Measurements from ENCODE around the gene EIF4G1.
"Not testable (repeated sequence)": the region's sequence is repeated elsewhere in the genome, so short reads cannot be mapped to it uniquely, and the experiment has no call there.

EIF4G1 gene, protein sequence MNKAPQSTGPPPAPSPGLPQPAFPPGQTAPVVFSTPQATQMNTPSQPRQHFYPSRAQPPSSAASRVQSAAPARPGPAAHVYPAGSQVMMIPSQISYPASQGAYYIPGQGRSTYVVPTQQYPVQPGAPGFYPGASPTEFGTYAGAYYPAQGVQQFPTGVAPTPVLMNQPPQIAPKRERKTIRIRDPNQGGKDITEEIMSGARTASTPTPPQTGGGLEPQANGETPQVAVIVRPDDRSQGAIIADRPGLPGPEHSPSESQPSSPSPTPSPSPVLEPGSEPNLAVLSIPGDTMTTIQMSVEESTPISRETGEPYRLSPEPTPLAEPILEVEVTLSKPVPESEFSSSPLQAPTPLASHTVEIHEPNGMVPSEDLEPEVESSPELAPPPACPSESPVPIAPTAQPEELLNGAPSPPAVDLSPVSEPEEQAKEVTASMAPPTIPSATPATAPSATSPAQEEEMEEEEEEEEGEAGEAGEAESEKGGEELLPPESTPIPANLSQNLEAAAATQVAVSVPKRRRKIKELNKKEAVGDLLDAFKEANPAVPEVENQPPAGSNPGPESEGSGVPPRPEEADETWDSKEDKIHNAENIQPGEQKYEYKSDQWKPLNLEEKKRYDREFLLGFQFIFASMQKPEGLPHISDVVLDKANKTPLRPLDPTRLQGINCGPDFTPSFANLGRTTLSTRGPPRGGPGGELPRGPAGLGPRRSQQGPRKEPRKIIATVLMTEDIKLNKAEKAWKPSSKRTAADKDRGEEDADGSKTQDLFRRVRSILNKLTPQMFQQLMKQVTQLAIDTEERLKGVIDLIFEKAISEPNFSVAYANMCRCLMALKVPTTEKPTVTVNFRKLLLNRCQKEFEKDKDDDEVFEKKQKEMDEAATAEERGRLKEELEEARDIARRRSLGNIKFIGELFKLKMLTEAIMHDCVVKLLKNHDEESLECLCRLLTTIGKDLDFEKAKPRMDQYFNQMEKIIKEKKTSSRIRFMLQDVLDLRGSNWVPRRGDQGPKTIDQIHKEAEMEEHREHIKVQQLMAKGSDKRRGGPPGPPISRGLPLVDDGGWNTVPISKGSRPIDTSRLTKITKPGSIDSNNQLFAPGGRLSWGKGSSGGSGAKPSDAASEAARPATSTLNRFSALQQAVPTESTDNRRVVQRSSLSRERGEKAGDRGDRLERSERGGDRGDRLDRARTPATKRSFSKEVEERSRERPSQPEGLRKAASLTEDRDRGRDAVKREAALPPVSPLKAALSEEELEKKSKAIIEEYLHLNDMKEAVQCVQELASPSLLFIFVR (N-terminal part only)

GRCh38 chr3:184314363-184314699 is at the start of gene EIF4G1:
EIF4G1 (plus strand) TSS chr3:184314606; CDS start chr3:184315797, 1,191 bp downstream.
- DNase-seq (ENCODE audit: low spot score): peak; percentile 99
- TF ChIP-seq CTCF (IDR thresholded peaks at IDR 0.05; ENCODE audit: extremely low read depth, missing control alignments): no peak

DNA sequence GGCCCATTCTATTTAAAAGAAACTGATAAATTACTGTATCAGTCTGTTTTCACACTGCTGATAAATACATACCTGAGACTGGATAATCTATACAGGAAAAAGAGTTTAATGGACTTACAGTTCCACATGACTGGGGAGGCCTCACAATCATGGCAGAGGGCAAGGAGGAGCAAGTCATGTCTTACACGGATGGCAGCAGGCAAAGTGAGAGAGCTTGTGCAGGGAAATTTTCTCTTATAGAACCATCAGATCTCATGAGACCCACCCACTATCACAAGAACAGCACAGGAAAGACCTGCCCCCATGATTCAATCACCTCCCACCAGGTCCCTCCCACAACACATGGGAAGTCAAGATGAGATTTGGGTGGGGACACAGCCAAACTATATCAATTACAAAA is 47.2 kb upstream of the EIF4G1 start:
- not testable (repeated sequence) for DNase-seq (ENCODE audit: low spot score)

DNA sequence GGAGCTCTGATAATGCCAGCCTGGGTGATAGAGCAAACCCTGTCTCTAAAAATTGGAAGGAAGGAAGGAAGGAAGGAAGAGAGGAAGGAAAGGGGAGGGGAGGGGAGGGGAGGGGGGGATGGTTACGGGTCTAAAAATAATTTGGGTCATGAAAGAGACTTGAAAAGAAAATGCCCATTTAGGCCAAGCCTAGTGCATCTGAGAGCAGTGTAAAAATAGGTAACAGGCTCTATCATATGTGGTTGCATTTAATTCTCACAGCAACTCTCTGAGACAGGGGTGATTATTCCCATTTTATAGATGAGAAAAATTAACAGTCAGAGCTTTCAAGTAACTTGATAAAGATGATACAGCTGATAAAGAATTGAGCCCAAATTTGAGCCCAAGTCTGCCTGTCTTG is 42.1 kb upstream of the EIF4G1 start:
- no peak for DNase-seq (ENCODE audit: low spot score)
- no peak for TF ChIP-seq CTCF (IDR thresholded peaks at IDR 0.05; ENCODE audit: extremely low read depth, missing control alignments)

DNA sequence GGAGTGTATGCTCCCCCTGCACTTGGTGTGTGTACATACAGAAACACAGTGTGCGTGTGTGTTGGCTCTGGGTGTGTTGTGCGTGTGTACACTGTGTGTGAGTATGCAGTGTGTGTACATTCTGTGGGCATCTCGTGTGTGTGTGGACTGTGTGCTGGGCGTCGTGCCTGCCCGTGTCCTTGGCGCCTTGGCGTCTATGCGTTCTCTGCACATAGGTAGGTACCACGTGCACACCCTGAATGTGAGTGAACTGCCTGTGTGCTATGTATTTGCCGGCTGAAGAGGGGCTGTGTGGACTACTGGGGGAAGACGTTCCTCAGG is 39.1 kb upstream of the EIF4G1 start:
- TF ChIP-seq CTCF (IDR thresholded peaks at IDR 0.05; ENCODE audit: extremely low read depth, missing control alignments): no peak
- DNase-seq (ENCODE audit: low spot score): no peak

GRCh38 chr3:184275961-184276910 is 38.2 kb upstream of the EIF4G1 start, which contains the start of gene ECE2:
ECE2 (plus strand) TSS chr3:184276022; CDS start chr3:184276154, 132 bp downstream.
- no peak for TF ChIP-seq CTCF (IDR thresholded peaks at IDR 0.05; ENCODE audit: extremely low read depth, missing control alignments)
- DNase-seq (ENCODE audit: low spot score): no peak

- DNase-seq (ENCODE audit: low spot score): no peak
- no peak for TF ChIP-seq CTCF (IDR thresholded peaks at IDR 0.05; ENCODE audit: extremely low read depth, missing control alignments)
Measured at GRCh38 chr3:184277366-184277765, 37.0 kb upstream of the EIF4G1 start.

DNA sequence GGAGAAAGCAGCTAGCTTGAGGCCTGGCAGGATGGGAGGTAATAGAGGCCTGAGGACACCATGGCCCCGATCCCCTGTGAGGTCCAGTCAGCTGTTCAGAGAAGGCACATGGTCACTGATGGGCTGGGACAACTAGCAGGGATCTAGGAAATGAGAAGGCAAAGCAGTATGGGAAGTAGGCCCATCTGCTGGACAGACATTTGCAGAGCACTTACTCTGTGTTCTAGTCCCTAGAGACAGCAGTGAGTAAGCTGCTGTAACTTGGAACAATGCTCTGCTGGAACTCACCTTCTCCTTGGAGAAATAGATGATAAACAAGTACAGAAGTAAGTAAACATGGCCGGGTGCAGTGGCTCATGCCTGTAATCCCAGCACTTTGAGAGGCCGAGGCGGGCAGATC is 31.5 kb upstream of the EIF4G1 start:
- DNase-seq (ENCODE audit: low spot score): no peak
- no peak for TF ChIP-seq CTCF (IDR thresholded peaks at IDR 0.05; ENCODE audit: extremely low read depth, missing control alignments)

Measured in GM20000 (cell line).